Muscle layer of colon (tissue), 2 donors: ENCODE measurements around the gene TSGA10.

Experiments
- H3K27ac ChIP-seq: one replicate; pipeline ENCODE4 v1.7.0; 2013; ENCODE audit warnings: low read depth, mild to moderate bottlenecking, low read length, moderate library complexity
- H3K27me3 ChIP-seq, 2 donors: one replicate each; pipeline ENCODE4 v1.7.0; 2013; ENCODE audit warnings: low read length in 2 of 2, mild to moderate bottlenecking in 2 of 2; ENCODE audit not compliant: insufficient read depth in 2 of 2, control insufficient read depth in 1 of 2
- H3K36me3 ChIP-seq: one replicate; pipeline ENCODE4 v1.7.0; 2013; ENCODE audit warnings: mild to moderate bottlenecking, low read length; ENCODE audit not compliant: insufficient read depth
- H3K4me1 ChIP-seq: one replicate; pipeline ENCODE4 v1.7.0; 2013; ENCODE audit warnings: mild to moderate bottlenecking, low read length; ENCODE audit not compliant: insufficient read depth
- H3K4me3 ChIP-seq, 2 donors: one replicate each; pipeline ENCODE4 v1.7.0; 2013; ENCODE audit warnings: low read length in 2 of 2, low read depth in 1 of 2, mild to moderate bottlenecking in 1 of 2, moderate library complexity in 1 of 2
- H3K9ac ChIP-seq: one replicate; pipeline ENCODE4 v1.7.0; 2013; ENCODE audit warnings: low read length
- H3K9me3 ChIP-seq: one replicate; pipeline ENCODE4 v1.7.0; 2013; ENCODE audit warnings: mild to moderate bottlenecking, low read length
- donor health status: abdominal sarcoma.
- donor health status: Adenocarcinoma of cecum.

TSGA10 gene

DNA sequence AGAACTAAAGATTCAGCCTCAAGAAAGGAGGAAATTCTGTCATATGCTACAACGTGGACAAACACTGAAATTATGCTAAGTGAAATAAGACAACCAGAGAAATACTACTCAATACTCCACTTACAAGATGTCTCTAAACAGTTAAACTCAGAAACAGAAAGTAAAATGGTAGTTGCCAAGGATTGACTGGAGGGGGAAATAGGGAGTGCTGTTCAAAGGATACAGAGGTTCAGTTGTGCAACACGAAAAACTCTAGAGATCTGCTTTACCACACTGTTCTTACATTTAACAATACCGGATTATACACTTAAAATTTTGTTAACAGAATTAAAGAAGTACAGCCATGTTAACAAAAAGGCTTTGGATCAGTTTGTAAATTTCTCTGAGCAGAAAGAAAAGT lies 53.0 kb downstream of the TSGA10 start:
- H3K9ac ChIP-seq, result no peak overlapping the region

DNA sequence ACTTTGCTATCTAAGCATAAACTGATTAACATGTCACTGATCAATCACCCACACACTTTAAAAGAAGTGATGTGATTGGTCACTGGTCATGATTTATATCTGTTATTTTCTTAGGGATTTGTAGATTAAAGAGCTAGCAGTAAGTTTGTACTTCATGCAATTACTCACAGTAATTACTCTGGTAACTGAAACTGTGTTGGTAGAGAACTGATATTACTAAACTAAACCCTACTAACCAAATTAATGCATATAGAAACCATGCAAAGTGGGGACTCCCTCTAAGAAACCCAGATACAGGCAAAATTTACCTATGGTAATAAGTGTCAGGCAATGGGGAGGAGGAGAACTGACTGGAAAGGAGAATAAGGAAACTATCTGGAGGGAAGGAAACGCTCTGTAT lies 58.0 kb downstream of the TSGA10 start:
- H3K9me3 ChIP-seq, result no peaks in the 10 kb centered on the region
- no peaks in the 10 kb centered on the region for H3K4me1 ChIP-seq
- no peaks in the 10 kb centered on the region for H3K27me3 ChIP-seq
- H3K9ac ChIP-seq, result no peak overlapping the region
- no peak overlapping the region for H3K27ac ChIP-seq
- H3K4me3 ChIP-seq, result no peak overlapping the region
- H3K36me3 ChIP-seq, result no peaks in the 10 kb centered on the region

More for the DNA sequence above, 53.0 kb downstream of the TSGA10 start:
- Histone ChIP-seq H3K27ac (no peak overlapping the region), H3K9me3 (no peaks in the 10 kb centered on the region), H3K4me3 (no peak overlapping the region), H3K36me3 (no peaks in the 10 kb centered on the region), H3K27me3 (no peaks in the 10 kb centered on the region), H3K4me1 (no peaks in the 10 kb centered on the region)

DNA sequence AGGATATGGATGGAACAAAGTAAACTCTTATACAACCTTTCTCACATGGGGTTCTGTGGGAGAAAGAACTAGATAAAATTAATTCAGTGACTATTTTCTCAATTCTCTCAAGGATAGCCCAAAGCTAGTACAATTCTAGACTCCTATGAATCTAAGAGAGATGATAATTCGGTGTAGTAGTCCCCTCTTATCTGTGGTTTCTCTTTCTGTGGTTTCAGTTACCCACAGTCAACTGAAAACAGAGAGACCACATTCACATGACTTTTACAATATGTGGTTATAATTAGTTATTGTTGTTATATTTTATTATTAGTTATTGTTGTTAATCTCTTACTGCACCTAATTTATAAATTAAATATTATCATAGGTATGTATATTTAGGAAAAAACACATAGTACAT lies 66.7 kb downstream of the TSGA10 start:
- no peaks in the 10 kb centered on the region for H3K36me3 ChIP-seq
- no peak overlapping the region for H3K4me3 ChIP-seq
- H3K27me3 ChIP-seq, result no peaks in the 10 kb centered on the region
- H3K4me1 ChIP-seq, result no peaks in the 10 kb centered on the region
- no peak overlapping the region for H3K27ac ChIP-seq
- no peak overlapping the region for H3K9ac ChIP-seq
- H3K9me3 ChIP-seq, result no peaks in the 10 kb centered on the region

DNA sequence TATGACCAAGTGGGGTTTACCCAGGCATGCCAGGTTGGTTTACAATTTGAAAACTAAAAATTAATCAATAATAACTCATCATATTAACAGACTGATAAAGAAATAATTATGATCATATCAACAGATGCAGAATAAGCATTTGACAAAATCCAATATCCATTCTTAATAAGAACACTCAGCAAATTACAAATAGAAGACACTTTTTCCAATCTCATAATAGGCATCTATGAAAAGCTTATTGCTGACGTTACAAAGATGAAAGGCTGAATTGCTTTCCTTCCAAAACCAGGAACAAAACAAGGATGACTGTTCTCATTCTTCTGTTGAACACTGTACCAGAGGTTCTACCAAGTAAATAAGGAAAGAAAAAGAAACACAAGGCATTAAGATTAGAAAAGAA lies 68.4 kb downstream of the TSGA10 start:
- Histone ChIP-seq H3K36me3 (no peaks in the 10 kb centered on the region), H3K9ac (no peak overlapping the region), H3K9me3 (no peaks in the 10 kb centered on the region), H3K27me3 (no peaks in the 10 kb centered on the region), H3K4me3 (no peak overlapping the region), H3K27ac (no peak overlapping the region), H3K4me1 (no peaks in the 10 kb centered on the region)

DNA sequence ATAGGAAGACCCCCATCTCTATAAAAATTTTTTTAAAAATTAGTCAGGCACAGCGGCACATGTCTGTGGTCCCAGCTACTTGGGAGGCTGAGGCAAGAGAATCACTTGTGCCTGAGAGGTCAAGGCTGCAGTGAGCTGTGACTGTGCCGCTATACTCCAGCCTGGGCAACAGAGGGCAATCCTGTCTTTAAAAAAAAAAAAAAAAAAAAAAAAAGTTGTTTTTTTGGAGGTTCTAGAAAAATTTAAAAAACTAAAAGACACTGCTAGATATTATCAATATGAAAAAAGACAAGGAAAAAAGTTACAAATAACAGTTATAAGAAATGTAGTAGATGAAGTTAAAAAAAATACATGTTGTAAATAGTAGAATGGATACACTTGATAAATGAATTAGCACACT lies 69.3 kb downstream of the TSGA10 start:
- H3K27ac ChIP-seq, result no peak overlapping the region
- H3K4me3 ChIP-seq, result no peak overlapping the region
- H3K9me3 ChIP-seq, result no peaks in the 10 kb centered on the region
- no peaks in the 10 kb centered on the region for H3K27me3 ChIP-seq
- no peaks in the 10 kb centered on the region for H3K4me1 ChIP-seq
- H3K36me3 ChIP-seq, result no peaks in the 10 kb centered on the region
- H3K9ac ChIP-seq, result no peak overlapping the region

DNA sequence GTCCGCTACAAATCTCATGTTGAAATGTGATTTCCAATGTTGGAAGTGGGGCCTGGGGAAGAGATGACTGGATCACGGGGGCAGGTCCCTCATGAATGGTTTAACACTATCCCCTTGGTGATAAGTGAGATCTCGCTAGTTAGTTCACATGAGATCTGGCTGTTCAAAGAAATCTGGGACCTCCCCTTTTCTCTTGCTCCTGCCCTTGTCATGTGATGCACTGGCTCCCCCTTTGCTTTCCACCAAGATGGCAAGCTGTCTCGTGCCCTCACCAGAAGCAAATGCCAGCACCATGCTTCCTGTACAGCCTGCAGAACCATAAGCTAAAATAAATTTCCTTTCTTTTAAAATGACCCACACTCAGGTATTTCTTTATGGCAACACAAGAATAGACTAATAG lies 70.5 kb downstream of the TSGA10 start:
- no peak overlapping the region for H3K4me3 ChIP-seq
- no peaks in the 10 kb centered on the region for H3K4me1 ChIP-seq

DNA sequence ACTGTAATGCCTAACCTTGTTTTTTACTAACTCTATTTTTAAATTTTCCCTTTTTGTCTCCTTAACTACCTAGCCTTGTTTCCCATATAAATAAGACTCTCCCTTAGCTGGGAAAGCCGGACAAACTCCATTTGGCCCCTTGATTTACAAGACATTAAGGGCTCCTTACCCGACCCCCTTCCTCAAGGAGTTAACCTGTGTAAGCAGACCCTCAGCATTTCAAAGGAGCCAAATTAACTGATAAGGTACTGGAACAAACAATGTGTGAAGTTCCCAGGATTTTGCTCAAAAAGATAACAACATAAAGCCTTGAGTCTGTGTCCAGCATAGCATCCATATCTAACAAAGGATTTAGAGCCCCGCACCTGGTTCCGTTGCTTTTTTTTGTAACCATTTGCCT lies 72.9 kb downstream of the TSGA10 start:
- Histone ChIP-seq H3K4me3 (no peak overlapping the region), H3K36me3 (no peaks in the 10 kb centered on the region), H3K27me3 (no peaks in the 10 kb centered on the region), H3K9ac (no peak overlapping the region), H3K27ac (no peak overlapping the region), H3K4me1 (no peaks in the 10 kb centered on the region), H3K9me3 (no peaks in the 10 kb centered on the region)

More for the DNA sequence above, 70.5 kb downstream of the TSGA10 start:
- Histone ChIP-seq H3K9ac (no peak overlapping the region), H3K36me3 (no peaks in the 10 kb centered on the region), H3K9me3 (no peaks in the 10 kb centered on the region), H3K27me3 (no peaks in the 10 kb centered on the region), H3K27ac (no peak overlapping the region)

DNA sequence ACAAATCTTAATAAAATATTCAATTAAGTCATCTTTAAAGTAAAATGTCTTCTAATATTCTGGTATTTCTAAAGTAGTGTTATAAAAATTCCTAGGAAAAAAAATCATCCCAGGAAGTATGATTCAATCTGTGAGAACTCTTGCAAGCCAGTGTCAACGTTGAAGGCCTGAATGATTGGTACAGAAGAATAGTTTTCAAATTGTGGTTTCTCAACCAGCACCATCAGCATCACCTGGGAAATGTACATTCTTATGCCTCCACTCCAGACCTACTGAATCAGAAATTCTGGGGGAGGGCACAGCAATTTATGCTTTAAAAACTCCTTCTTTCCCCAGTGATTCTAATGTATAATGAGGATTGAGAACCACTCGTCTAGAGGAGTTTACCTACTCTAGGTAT lies 75.5 kb downstream of the TSGA10 start:
- H3K27me3 ChIP-seq, result no peaks in the 10 kb centered on the region
- no peak overlapping the region for H3K4me3 ChIP-seq
- no peaks in the 10 kb centered on the region for H3K9me3 ChIP-seq
- no peak overlapping the region for H3K27ac ChIP-seq
- H3K4me1 ChIP-seq, result no peaks in the 10 kb centered on the region
- H3K36me3 ChIP-seq, result no peaks in the 10 kb centered on the region
- no peak overlapping the region for H3K9ac ChIP-seq

DNA sequence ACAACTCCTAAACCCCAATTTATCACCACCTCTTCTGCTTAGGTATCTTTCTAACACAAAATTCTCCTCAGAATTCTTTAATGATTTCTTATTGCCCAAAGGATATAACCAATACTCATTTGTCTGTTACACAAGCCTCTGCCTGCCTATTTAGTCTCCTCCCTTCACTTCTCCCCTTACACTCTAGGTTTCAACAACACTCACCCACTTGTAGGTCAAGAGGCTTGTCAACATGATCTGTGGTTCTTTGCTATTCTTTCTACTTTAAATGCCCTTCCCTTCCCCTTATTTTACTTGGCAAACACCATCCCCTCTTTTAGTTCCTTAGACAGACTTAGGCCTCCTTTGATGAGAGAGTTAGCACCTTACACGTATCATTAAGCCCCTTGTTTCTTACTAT lies 82.2 kb downstream of the TSGA10 start:
- Histone ChIP-seq H3K27ac (no peak overlapping the region), H3K9ac (no peak overlapping the region), H3K36me3 (no peaks in the 10 kb centered on the region)

DNA sequence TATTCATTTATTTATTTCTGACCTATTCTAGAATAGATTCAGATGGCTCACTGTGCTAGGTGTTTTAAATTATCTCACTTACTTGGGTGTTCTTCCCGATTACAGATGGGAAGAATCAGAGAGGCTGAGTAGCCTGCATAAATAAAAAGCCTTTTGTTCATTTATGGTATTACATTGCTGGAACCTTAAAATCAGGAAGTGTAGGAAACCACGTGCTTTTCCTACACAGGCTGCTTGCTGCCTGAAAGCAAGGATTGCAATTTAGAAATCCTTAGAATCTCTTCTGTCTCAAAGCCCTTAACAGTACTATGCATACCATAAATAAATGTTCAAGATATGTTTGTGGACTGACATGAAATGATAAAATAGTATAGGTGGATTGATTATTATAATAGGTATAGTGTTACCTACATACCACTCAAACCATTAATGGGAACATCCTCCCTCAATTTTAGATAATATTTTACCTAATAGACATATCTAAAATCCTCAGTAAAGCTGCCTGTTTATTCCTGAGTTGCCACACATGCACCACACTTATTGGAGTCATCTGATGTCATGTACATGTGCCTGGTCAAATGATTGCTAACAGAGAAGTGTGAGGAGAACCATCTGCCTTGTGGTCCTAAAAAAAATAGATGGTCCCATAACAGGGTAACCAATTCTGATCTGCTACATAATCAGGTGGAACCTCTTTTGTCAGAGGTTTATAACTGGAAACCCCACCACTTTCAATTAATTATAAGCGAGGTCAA lies 86.7 kb downstream of the TSGA10 start:
- Histone ChIP-seq H3K27ac (no peak overlapping the region), H3K9me3 (no peaks in the 10 kb centered on the region), H3K9ac (no peak overlapping the region), H3K4me3 (no peak overlapping the region), H3K27me3 (no peaks in the 10 kb centered on the region), H3K4me1 (peaks cover 9% of the 10 kb centered on the region), H3K36me3 (no peaks in the 10 kb centered on the region)

More for the DNA sequence above, 82.2 kb downstream of the TSGA10 start:
- Histone ChIP-seq H3K9me3 (no peaks in the 10 kb centered on the region), H3K4me1 (no peaks in the 10 kb centered on the region), H3K4me3 (no peak overlapping the region), H3K27me3 (no peaks in the 10 kb centered on the region)

DNA sequence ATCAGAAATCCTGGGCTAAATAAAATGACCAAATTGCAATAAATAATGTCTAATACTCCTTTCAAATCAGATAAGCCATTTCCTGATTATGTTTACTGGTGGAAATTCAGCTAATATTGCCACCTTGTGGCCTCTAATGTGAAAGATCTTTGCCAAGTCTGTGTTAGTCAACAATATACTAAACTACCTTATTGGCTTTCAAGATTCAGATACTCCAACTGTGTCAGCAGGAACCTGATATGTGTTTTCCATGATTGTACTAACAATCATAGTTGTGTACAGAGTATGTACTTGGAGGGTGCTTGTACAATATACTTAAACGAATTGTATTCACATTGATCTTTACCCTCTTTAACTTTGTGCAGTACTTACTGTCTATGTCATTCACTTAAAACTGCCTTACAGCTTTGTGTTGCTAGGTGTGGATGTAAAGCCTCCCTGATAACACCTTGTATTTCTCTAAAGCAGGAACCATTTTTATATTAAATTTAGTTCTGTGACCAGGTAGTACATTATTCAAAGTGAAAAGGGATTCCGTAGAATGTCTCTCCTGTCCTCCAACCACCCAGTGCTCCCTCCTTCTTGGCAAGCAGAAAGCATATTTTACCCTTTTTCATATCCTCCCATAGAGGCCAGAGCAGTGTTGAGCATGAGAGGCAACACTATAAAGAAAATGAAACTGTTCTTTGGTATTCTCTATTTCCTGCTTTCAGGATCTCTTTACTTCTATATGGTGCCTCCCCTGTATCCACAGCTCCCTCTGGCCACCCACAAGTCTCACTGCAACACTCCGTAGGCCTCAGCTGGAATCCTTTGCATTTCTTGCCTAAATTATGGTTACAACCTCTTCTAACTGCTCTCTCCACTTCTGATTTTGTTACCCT lies 88.4 kb downstream of the TSGA10 start:
- H3K9me3 ChIP-seq, result no peaks in the 10 kb centered on the region
- no peaks in the 10 kb centered on the region for H3K27me3 ChIP-seq
- no peaks in the 10 kb centered on the region for H3K36me3 ChIP-seq
- H3K4me3 ChIP-seq, result no peak overlapping the region
- H3K4me1 ChIP-seq, result peaks cover 9% of the 10 kb centered on the region
- peak overlapping the region; percentile 3 for H3K27ac ChIP-seq
- H3K9ac ChIP-seq, result no peak overlapping the region
